HG03280 (cell line): Measurements from ENCODE around the gene CDCP2.
"Not testable (repeated sequence)": the region's sequence is repeated elsewhere in the genome, so short reads cannot be mapped to it uniquely, and the experiment has no call there.

ENCODE experiments used
- ATAC-seq: cut with Tn5 transposase; IDR thresholded peaks from one replicate; pipeline ENCODE4 v1.9.1; 2021; ENCODE audit warnings: mild to moderate bottlenecking, moderate library complexity; ENCODE audit not compliant: unreplicated experiment

Gene CDCP2

GRCh38 chr1:54095546-54096226, 57.1 kb downstream of the CDCP2 start:
- no peak for ATAC-seq

- not testable (repeated sequence) for ATAC-seq
Measured at GRCh38 chr1:54094730-54095105, 58.1 kb downstream of the CDCP2 start.

DNA sequence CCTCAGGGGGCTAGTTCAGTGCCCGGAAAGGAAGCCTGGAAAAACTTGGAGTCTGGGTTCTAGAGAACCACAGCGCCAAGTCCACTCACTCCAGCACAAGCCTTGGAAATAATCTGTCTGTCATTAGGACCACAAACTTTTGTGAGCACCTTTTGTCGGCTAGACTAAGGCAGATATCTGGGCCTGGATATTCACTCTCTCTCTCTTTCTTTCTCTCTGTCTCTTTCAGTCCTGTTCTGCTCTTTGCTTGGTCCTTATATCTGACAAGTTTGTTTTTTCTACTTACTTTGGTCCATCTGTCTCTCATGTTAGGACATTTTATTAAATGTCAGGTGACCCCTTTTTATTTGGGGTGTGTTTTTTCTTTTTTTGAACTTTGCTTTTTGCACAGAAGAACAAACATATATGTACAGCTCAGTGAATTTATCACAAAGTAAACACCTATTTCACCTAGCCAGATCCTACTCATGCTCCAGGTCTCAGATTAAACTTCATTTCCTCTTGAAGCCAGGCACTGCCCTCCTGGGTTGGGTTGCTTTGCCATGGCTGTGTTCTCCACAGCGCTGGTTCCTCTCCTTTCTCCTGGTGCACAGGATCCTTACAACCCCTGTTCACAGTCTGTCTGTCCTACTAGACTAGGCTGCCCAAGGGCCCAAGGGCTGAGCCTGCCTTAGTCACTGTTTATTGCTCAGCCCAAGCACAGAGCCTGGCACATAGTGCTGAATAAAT, 58.6 kb downstream of the CDCP2 start:
- ATAC-seq, result no peak

DNA sequence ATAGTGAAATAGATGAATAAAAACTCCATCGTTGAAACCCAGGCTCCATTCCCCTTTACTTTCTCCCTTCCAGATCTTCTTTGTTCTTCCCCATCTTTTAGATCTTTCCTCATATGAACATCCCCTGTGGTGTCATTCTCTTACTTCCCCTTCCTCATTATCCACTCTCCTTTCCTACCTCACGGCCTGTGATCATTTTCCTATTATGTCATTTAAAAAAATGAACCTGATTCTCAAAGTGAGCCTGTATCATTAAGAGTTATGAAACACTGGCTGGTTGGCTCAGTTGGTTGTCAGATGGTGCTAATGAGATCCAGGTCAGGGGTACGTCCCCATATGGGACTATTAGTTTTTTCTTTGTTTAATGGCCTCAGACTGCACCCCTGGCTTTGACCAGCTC, 61.1 kb downstream of the CDCP2 start:
- no peak for ATAC-seq

DNA sequence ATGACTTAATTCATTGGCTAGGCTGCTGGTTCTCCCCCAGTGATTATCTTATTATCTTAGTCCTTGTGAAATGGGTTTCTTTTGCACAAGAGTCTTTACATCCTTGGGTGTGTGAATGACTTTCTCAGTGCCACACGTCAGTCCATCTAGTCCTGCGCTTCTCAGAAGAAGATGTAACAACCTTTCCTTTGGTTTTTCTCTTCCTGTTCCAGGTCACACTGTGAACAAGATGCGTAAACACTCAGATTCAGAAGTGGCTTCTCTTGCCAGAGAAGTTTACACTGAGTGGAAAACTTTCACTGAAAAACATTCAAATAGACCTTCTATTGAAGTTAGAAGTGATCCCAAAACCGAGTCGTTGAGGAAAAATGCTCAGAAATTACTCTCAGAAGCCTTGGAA, 64.4 kb downstream of the CDCP2 start:
- no peak for ATAC-seq

- no peak for ATAC-seq
Measured at GRCh38 chr1:54086754-54087153, 66.0 kb downstream of the CDCP2 start.

- no peak for ATAC-seq
Measured at GRCh38 chr1:54084794-54085193, 68.0 kb downstream of the CDCP2 start.
